GM12872 (cell line): Measurements from ENCODE around the gene MMP15.

Source experiments
- TF ChIP-seq, protein P1 (sequence below): IDR thresholded peaks from 3 replicates; pipeline ENCODE4 v1.5.1; 2011; ENCODE audit warnings: low read depth, mild to moderate bottlenecking, low read length, moderate library complexity; ENCODE audit not compliant: insufficient read depth

MMP15 gene

DNA sequence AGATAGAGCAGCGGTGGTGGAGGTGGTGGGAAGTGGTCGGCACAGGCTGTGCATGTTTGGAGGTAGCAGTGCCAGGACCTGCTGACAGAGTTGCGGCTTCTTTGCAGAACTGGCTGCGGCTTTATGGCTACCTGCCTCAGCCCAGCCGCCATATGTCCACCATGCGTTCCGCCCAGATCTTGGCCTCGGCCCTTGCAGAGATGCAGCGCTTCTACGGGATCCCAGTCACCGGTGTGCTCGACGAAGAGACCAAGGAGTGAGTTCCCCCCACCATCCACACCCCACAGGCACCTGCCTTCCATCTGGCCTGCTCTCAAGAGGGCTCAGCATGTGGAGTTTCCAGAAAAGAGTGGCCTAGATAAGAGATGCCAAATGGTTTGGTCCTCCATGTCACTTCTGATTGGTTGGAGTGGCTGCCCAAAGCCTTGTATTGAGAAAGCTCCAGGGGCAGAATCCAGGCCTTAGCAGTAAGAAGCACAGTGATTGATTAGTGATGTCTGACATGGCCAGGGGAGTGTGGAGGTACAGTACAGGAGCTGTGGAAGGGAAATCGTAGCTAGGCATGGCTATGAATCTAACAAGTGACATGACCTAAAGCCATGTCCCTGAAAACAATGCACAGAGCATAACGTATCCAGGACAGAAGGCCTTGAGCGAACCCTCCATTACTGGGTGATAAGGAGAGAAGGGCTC, 12.0 kb downstream of the MMP15 start:
- TF ChIP-seq, protein P1, sequence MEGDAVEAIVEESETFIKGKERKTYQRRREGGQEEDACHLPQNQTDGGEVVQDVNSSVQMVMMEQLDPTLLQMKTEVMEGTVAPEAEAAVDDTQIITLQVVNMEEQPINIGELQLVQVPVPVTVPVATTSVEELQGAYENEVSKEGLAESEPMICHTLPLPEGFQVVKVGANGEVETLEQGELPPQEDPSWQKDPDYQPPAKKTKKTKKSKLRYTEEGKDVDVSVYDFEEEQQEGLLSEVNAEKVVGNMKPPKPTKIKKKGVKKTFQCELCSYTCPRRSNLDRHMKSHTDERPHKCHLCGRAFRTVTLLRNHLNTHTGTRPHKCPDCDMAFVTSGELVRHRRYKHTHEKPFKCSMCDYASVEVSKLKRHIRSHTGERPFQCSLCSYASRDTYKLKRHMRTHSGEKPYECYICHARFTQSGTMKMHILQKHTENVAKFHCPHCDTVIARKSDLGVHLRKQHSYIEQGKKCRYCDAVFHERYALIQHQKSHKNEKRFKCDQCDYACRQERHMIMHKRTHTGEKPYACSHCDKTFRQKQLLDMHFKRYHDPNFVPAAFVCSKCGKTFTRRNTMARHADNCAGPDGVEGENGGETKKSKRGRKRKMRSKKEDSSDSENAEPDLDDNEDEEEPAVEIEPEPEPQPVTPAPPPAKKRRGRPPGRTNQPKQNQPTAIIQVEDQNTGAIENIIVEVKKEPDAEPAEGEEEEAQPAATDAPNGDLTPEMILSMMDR, result no peak

DNA sequence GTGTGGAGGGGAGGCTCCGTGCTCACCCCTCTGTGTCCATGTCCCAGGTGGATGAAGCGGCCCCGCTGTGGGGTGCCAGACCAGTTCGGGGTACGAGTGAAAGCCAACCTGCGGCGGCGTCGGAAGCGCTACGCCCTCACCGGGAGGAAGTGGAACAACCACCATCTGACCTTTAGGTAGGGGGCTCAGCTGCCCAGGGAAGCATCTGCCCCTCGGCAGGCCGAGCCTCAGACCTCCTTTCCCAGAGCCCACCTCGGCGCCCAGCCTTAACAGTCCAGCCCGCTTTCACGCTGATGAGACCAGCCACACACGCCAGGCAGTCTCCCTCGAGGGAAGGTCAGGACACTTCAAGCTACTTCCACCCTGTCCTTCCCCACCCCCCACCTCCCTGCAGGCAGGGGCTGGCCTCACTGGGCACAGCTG, 12.7 kb downstream of the MMP15 start:
- TF ChIP-seq, protein P1, result no peak

DNA sequence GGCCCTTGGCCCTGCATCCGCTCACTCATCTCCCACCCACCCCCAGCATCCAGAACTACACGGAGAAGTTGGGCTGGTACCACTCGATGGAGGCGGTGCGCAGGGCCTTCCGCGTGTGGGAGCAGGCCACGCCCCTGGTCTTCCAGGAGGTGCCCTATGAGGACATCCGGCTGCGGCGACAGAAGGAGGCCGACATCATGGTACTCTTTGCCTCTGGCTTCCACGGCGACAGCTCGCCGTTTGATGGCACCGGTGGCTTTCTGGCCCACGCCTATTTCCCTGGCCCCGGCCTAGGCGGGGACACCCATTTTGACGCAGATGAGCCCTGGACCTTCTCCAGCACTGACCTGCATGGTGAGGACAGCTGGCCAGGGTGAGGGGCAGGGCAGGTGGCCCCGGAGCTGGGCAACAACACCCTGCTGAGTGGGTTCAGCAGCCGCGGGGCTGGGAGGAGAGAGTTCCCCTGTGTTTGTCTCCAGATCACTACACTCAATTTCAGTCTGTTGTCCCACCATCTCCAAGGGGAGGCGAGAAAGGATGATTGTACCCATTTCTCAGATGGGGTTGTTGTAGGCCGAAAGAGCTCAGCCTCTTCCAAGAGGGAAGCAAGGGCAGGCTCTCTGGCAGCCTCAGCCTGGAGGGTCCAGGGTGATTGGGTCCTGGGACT, 14.4 kb downstream of the MMP15 start:
- TF ChIP-seq, protein P1, result no peak

DNA sequence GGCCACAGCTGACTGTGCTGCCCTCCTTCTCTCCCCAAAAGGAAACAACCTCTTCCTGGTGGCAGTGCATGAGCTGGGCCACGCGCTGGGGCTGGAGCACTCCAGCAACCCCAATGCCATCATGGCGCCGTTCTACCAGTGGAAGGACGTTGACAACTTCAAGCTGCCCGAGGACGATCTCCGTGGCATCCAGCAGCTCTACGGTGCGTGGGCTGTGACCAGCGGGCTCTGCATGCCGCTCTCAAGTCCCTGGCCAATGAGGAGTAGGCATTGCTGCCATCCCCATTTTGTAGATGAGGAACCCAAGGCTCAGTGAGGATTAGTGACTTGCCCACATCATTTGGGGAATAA, 14.9 kb downstream of the MMP15 start:
- TF ChIP-seq, protein P1, result no peak

DNA sequence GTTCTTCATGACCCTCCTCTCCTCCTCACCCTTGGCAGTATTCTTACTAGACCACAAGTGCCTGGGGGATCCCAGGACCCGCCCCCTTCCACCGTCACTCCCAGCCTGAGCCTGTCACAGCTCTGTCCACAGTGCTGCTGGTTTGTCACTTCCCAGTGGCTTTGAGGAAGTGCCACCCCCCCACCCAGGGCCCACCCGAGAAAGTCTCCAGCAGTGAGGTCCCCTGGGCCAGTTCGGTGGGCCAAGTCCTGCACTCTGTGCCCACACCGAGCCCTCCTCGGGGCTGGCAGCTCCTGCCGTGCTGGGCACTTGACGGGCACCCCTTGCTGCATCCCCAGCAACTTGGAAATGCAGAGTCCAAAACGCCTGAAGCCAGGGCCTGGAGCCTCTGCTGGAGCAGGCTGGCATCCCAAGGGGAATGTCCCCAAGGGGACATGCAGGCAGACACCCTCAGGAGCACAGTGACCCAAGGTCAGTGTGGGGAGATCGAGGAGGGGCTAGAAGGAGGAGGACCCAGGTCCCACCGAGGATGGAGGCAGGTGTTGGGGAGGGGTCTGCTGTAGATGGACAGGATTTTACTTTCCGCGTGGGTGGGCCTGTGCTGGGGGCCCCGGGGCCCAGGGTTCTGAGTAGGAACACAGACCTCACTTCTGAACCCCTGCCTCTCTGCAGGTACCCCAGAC, 15.5 kb downstream of the MMP15 start:
- TF ChIP-seq, protein P1, result no peak

DNA sequence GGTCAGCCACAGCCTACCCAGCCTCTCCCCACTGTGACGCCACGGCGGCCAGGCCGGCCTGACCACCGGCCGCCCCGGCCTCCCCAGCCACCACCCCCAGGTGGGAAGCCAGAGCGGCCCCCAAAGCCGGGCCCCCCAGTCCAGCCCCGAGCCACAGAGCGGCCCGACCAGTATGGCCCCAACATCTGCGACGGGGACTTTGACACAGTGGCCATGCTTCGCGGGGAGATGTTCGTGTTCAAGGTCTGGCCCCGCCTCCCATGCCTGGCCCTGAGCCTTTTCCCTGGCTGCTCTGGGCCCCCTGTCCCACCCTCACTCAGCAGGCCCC, 16.0 kb downstream of the MMP15 start:
- TF ChIP-seq, protein P1, result no peak

DNA sequence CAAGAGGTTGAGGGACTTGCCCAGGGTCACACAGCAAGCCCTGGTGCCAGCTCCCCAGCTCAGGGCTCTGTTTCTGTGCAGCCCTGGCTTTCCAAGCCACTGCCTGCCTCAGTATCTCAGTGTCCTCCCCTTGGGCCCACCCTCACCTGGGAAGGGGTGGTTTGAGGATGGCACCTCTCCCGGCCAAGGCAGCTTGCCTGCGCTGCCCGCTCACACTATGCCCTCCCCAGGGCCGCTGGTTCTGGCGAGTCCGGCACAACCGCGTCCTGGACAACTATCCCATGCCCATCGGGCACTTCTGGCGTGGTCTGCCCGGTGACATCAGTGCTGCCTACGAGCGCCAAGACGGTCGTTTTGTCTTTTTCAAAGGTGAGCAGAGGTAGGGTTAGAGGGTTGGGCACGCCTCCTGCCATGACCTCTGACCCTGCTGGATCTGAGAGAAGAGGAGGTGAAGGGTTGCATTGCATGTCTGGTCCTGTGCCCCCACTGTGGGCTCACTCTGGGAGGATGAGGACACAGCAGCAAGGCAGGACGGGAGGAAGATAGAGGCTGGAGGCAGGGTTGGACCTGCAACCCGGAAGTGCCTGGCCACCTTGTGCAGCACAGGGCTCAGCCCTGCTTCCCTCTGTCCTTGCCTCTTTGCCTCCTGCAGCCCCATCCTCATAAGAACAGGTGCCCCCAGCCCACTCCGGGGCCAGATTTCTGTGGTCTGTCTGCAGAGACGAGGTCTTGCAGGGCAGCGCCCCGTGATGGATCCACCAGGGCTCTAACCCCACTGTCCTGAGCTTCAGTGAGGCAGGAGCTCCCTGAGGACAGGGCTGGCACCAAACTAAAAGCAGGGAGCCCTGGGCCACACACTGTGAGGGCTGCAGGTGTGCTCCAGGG, 16.7 kb downstream of the MMP15 start:
- TF ChIP-seq, protein P1, result no peak
